SJSA1 (cell line): ENCODE measurements around the gene PLP2. TPM values are rescaled to one million over a fixed set of nuclear protein-coding genes. Genes with fewer than 3 reads are reported as not detected.
"Not testable (repeated sequence)": the region's sequence is repeated elsewhere in the genome, so short reads cannot be mapped to it uniquely, and the experiment has no call there.

Experiments used
- DNase-seq, 2 experiments: peaks; one replicate each; pipeline ENCODE4 v3.0.0-alpha.2; 2015 to 2020; ENCODE audit warnings: low spot score in 2 of 2, low read depth in 1 of 2
- H3K27ac ChIP-seq: fragments of 250-450 bp; sonication (Bioruptor Pico); 2 replicates; pipeline ENCODE4 v1.5.1; 2020; ENCODE audit warnings: mild to moderate bottlenecking, moderate library complexity
- H3K27me3 ChIP-seq: fragments of 250-450 bp; sonication (Bioruptor Pico); replicated peaks from 2 replicates; pipeline ENCODE4 v1.5.1; 2020; ENCODE audit warnings: mild to moderate bottlenecking, moderate library complexity
- H3K36me3 ChIP-seq: fragments of 250-450 bp; sonication (Bioruptor Pico); 2 replicates; pipeline ENCODE4 v1.5.1; 2020; ENCODE audit warnings: mild to moderate bottlenecking
- H3K4me1 ChIP-seq: fragments of 250-450 bp; sonication (Bioruptor Pico); replicated peaks from 2 replicates; pipeline ENCODE4 v1.6.1; 2021; ENCODE audit warnings: mild to moderate bottlenecking
- H3K4me3 ChIP-seq: fragments of 250-450 bp; sonication (Bioruptor Pico); 2 replicates; pipeline ENCODE4 v1.5.1; 2020; ENCODE audit warnings: mild to moderate bottlenecking
- H3K9me3 ChIP-seq: fragments of 250-450 bp; sonication (Bioruptor Pico); replicated peaks from 2 replicates; pipeline ENCODE4 v1.5.1; 2020; ENCODE audit warnings: mild to moderate bottlenecking
- total RNA-seq: library from RNA; depleted of rRNA; stranded (reverse); fragments of >200 nt; shearing (Covaris generic); gene quantifications from 2 replicates; pipeline ENCODE4 v1.2.3, GENCODE V29; 2014; rRNA removed

Gene PLP2
- 48.3 and 63.8 TPM in 2 replicates for total RNA-seq

DNA sequence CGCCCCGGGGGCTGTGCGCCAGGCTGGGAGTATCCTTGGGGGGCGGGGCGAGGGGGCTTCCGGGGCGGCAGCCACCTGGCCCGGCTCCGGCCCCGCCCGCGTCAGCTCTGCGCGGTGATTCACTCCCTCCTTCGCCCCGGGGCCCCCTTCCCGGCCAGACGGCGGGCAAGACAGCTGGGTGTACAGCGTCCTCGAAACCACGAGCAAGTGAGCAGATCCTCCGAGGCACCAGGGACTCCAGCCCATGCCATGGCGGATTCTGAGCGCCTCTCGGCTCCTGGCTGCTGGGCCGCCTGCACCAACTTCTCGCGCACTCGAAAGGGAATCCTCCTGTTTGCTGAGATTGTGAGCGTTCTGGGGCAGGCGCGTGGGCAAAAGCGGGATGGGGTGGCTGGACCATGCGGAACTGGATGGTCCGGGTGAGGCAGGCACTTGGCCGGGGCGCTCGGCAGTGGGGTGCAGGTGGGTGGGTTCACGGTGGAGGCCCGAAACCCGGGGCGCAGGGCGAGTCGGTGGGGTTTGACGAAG lies at the start of gene PLP2:
Gene PLP2 (plus strand): TSS at position 147 of the 528 bp plus-strand sequence. CDS start 103 bp downstream, at position 250.
- peak; percentile 52 to 66 for DNase-seq
- H3K36me3 ChIP-seq = peaks cover 43% of the 10 kb centered on the region
- no peaks in the 10 kb centered on the region for H3K9me3 ChIP-seq
- H3K27me3 ChIP-seq = no peaks in the 10 kb centered on the region
- H3K4me1 ChIP-seq = peaks cover 12% of the 10 kb centered on the region
- peak within 1 kb of the TSS; percentile 69 for H3K4me3 ChIP-seq
- H3K27ac ChIP-seq = peak within 1 kb of the TSS; percentile 78

GRCh38 chrX:49122499-49122898 lies 49.2 kb upstream of the PLP2 start:
- Histone ChIP-seq H3K4me3 (peak overlapping the region; percentile 71), H3K4me1 (no peaks in the 10 kb centered on the region), H3K27me3 (no peaks in the 10 kb centered on the region), H3K9me3 (no peaks in the 10 kb centered on the region), H3K36me3 (peaks cover 12% of the 10 kb centered on the region), H3K27ac (no peak overlapping the region)
- no peak for DNase-seq

DNA sequence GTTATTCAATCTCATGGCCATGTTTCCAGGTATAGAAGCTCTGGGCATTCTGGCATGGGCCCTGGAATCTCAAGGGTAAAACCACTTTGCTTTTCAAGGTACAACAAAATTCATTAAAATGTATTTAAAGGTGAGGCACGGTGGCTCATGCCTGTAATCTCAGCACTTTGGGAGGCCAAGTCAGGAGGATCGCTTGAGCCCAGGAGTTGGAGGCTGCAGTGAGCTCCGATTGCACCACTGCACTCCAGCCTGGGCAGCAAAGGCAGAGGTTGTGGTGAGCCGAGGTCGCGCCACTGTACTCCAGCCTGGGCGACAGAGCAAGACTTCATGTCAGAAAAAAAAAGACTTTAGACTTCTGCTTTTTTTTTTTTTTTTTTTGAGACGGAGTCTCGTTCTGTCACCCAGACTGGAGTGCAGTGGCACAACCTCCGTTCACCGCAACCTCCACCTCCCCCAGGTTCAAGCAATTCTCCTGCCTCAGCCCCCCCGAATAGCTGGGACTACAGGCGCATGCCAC lies 43.9 kb upstream of the PLP2 start:
- not testable (repeated sequence) for H3K4me1 ChIP-seq, H3K9me3 ChIP-seq, H3K36me3 ChIP-seq, DNase-seq, H3K4me3 ChIP-seq, H3K27me3 ChIP-seq, H3K27ac ChIP-seq

DNA sequence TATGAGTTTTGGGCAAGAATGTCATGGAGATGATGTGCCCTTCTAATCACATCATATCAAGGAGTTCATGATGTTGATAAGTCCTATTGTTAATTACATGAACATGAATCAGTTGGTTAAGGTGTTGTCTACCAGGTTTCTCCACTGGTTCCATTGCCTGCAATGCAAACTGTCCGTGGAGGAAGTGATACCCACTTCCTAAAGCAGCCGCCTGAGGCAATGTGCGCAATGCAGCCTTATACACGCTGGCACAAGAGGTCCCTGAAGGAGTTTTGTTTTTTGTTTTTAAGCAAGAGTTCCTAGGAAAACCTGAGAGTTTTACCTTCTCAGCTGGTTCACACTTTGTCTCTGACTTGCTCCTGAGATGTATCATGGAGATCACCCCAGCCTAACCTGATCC lies 42.3 kb upstream of the PLP2 start:
- no peak for DNase-seq
- no peaks in the 10 kb centered on the region for H3K36me3 ChIP-seq
- no peaks in the 10 kb centered on the region for H3K4me1 ChIP-seq
- no peak overlapping the region for H3K27ac ChIP-seq
- H3K4me3 ChIP-seq = no peak overlapping the region
- no peaks in the 10 kb centered on the region for H3K9me3 ChIP-seq
- H3K27me3 ChIP-seq = no peaks in the 10 kb centered on the region

DNA sequence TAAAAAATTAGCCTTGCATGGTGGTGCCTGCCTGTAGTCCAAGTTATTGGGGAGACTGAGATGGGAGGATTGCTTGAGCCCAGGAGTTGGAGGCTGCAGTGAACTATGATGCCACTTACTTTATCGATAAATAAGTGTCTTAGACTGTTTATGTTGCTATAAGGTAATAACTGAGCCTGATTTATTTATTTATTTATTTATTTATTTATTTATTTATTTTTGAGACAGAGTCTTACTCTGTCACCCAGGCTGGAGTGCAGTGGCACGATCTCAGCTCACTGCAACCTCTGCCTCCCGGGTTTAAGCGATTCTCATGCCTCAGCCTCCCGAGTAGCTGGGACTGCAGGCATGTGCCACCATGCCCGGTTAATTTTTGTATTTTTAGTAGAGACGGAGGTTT lies 39.4 kb upstream of the PLP2 start:
- not testable (repeated sequence) for H3K27ac ChIP-seq, DNase-seq, H3K36me3 ChIP-seq, H3K9me3 ChIP-seq, H3K4me3 ChIP-seq, H3K27me3 ChIP-seq, H3K4me1 ChIP-seq

DNA sequence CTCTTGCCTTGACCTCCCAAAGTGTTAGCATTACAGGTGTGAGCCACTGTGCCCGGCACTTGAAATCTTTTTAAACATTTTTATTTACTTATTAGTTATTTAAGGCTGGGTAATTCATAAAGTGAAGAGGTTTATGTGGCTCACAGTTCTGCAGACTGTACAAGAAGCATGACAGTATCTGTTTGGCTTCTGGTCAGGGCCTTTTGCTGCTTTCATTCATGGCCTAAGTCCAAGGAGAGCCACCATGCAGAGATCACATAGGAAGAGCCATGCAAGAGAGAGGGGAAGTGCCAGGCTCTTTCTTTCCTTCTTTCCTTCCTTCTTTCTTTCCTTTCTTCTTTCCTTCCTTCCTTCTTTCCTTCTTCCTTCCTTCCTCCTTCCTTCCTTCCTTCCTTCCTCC lies 37.9 kb upstream of the PLP2 start:
- no peaks in the 10 kb centered on the region for H3K36me3 ChIP-seq
- no peak overlapping the region for H3K4me3 ChIP-seq
- no peak for DNase-seq
- no peaks in the 10 kb centered on the region for H3K9me3 ChIP-seq
- H3K27ac ChIP-seq = no peak overlapping the region
- no peaks in the 10 kb centered on the region for H3K27me3 ChIP-seq
- no peaks in the 10 kb centered on the region for H3K4me1 ChIP-seq

DNA sequence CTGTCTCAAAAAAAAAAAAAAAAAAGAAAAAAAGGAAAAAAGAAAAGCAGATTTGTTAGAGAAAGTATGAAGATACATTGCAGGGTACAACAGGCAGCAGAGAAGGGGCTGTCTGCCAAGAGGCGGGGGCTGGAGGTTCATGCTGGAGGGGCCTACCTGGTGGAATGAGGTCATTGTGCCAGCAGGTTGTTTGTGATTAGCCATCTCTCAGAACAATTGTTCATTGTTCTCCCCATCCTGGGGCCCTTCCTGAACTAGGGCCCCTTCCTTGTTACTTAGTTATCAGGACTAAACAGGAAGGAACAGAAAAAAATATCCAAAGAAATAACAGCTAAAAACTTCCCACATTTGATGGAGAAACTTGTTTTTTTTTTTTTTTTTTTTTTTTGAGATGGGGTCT lies 34.2 kb upstream of the PLP2 start:
- DNase-seq = no peak
- Histone ChIP-seq H3K27me3 (no peaks in the 10 kb centered on the region), H3K4me3 (no peak overlapping the region), H3K36me3 (no peaks in the 10 kb centered on the region), H3K27ac (no peak overlapping the region), H3K4me1 (no peaks in the 10 kb centered on the region), H3K9me3 (no peaks in the 10 kb centered on the region)

DNA sequence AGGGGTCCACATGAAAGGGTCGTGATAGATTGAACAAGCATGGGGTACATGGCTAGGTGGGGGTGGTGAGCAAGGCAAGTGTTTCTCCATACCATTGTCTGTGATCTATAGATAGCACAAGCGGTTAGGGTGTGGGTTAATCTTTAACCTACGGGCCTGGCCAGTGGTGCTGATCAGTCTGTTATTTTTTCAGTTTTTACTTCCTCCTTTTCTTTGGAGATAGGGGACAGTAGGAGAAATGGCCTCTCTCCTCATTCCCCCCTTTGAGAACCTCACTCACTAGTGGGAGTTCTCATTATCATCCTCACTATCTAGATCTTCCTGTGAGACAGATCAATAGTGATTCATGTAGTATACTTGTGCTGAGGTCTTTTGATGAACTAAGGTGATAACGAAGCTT lies 32.0 kb upstream of the PLP2 start:
- H3K36me3 ChIP-seq = no peaks in the 10 kb centered on the region
- no peaks in the 10 kb centered on the region for H3K27me3 ChIP-seq
- no peak overlapping the region for H3K4me3 ChIP-seq
- no peak overlapping the region for H3K27ac ChIP-seq
- DNase-seq = peak in 1 of 2 experiments; percentile 3
- H3K4me1 ChIP-seq = no peaks in the 10 kb centered on the region
- no peaks in the 10 kb centered on the region for H3K9me3 ChIP-seq

DNA sequence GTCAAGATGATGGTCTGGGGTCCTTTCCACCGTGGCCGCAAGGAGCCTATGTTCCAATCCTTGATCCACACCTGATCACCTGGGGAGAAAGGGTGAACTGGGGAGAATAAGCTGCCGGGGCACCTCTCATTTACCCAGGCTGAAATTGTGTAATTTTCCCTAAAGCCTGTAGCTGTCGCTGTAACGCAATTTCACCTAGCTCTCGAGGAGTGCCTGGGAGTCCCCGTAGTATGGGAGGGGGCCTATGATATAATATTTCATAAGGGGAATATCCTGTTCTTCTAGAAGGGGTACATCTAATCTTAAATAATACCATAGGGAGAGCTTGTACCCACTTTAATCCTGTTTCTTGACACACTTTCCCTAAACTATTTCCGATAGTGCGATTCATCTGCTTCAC lies 29.4 kb upstream of the PLP2 start:
- H3K4me1 ChIP-seq, H3K36me3 ChIP-seq, DNase-seq, H3K9me3 ChIP-seq, H3K4me3 ChIP-seq, H3K27ac ChIP-seq, H3K27me3 ChIP-seq: not testable (repeated sequence)

GRCh38 chrX:49143154-49143553 lies 28.5 kb upstream of the PLP2 start:
- not testable (repeated sequence) for H3K9me3 ChIP-seq, H3K4me1 ChIP-seq, H3K27ac ChIP-seq, H3K36me3 ChIP-seq, H3K27me3 ChIP-seq, H3K4me3 ChIP-seq, DNase-seq

- no peak overlapping the region for H3K27ac ChIP-seq
- no peaks in the 10 kb centered on the region for H3K4me1 ChIP-seq
- no peaks in the 10 kb centered on the region for H3K27me3 ChIP-seq
- no peaks in the 10 kb centered on the region for H3K36me3 ChIP-seq
- no peak overlapping the region for H3K4me3 ChIP-seq
- H3K9me3 ChIP-seq = no peaks in the 10 kb centered on the region
- DNase-seq = no peak
Observed at GRCh38 chrX:49147282-49147681, 24.4 kb upstream of the PLP2 start.

GRCh38 chrX:49147936-49148335 lies 23.8 kb upstream of the PLP2 start:
- H3K27me3 ChIP-seq = no peaks in the 10 kb centered on the region

DNA sequence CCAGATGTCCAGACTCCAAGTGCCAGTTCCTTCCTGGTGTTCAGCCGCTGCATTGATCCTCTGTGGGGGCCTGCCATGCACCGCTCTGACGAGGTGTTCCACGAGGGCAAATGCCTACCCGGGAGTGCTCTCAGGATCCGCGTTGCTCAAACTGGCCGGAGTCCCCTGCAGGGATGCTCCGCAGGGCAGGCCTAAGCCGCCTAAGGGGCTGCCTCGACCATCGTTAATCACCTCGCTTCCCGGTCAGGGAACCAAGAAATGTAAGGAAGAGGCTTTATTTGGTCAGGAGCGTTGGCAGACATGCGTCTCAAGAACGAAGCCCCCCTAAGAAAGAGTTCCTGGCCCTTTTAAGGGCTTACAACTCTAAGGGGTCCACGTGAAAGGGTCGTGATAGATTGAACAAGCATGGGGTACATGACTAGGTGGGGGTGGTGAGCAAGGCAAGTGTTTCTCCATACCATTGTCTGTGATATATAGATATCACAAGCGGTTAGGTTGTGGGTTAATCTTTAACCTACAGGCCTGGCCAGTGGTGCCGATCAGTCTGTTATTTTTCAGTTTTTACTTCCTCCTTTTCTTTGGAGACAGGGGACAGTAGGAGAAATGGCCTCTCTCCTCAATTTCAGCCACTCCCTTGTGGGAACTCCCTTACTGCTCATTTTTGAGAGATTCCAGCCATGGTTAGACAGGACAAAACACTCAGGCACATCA lies 23.2 kb upstream of the PLP2 start:
- H3K27me3 ChIP-seq, H3K36me3 ChIP-seq, H3K4me3 ChIP-seq, DNase-seq, H3K4me1 ChIP-seq, H3K27ac ChIP-seq, H3K9me3 ChIP-seq: not testable (repeated sequence)

More at GRCh38 chrX:49147936-49148335, 23.8 kb upstream of the PLP2 start:
- Histone ChIP-seq H3K4me3 (no peak overlapping the region), H3K9me3 (no peaks in the 10 kb centered on the region), H3K4me1 (no peaks in the 10 kb centered on the region), H3K36me3 (no peaks in the 10 kb centered on the region), H3K27ac (no peak overlapping the region)
- no peak for DNase-seq

DNA sequence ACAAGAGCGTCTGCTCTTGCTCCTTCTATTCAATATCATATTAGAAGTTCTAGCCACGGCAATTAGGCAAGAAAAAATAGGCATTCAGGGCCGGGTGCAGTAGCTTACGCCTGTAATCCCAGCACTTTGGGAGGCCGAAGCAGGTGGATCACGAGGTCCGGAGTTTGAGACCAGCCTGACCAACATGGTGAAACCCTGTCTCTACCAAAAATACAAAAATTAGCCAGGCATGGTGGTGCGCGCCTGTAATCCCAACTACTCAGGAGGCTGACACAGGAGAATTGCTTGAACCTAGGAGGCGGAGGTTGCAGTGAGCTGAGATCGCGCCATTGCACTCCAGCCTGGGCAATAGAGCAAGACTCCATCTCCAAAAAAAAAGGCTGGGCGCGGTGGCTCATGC lies 22.4 kb upstream of the PLP2 start:
- H3K27me3 ChIP-seq, H3K4me1 ChIP-seq, DNase-seq, H3K27ac ChIP-seq, H3K36me3 ChIP-seq, H3K9me3 ChIP-seq, H3K4me3 ChIP-seq: not testable (repeated sequence)

GRCh38 chrX:49153467-49153866 lies 18.2 kb upstream of the PLP2 start:
- Histone ChIP-seq H3K27me3 (no peaks in the 10 kb centered on the region), H3K4me1 (peaks cover 18% of the 10 kb centered on the region), H3K27ac (no peak overlapping the region), H3K9me3 (no peaks in the 10 kb centered on the region), H3K4me3 (no peak overlapping the region), H3K36me3 (no peaks in the 10 kb centered on the region)
- DNase-seq = no peak
